ENCODE results near the gene FST. TPM values are rescaled to one million over a fixed set of nuclear protein-coding genes. Genes with fewer than 3 reads are reported as not detected.

Gene FST
- total and polyA plus RNA-seq, 2 of the 8 experiments (the other 6 are each of a cell fraction or from before 2014, with no cell fraction given): 16.6 to 17.5 TPM

- POLR2A ChIA-PET (ENCODE audit: partially characterized antibody): no interaction called here
- no peak for FAIRE-seq
- no peak overlapping the region for H2BK5ac ChIP-seq (ENCODE audit: low read depth, low read length)
- no peaks in the 10 kb centered on the region for H3K9me3 ChIP-seq (ENCODE audit: insufficient read depth in 2 of 2, low read depth in 1 of 2, low read length in 1 of 2)
- no peak overlapping the region for H3K18ac ChIP-seq (ENCODE audit: extremely low read depth, low read length)
- no peak overlapping the region for H2BK120ac ChIP-seq (replicated peaks; ENCODE audit: low read depth, low read length)
- H2BK15ac ChIP-seq (ENCODE audit: low read length): no peak overlapping the region
- no peak overlapping the region for H3K14ac ChIP-seq (ENCODE audit: insufficient read length)
- CTCF ChIA-PET (ENCODE audit: partially characterized antibody): interaction anchor here (1.0 kb wide), 1 partner anchor 241 kb away, joined by 3 read pairs; no protein-coding TSS in a partner anchor
- H3K27me3 ChIP-seq (replicated peaks in 1 of 4; ENCODE audit: control insufficient read depth in 3 of 4, extremely low read depth in 1 of 4, insufficient read depth in 3 of 4, low read length in 3 of 4): no peaks in the 10 kb centered on the region
- H2AFZ ChIP-seq (ENCODE audit: low read length): no peak overlapping the region
- H3K4me2 ChIP-seq (ENCODE audit: insufficient read depth in 1 of 2, low read depth in 2 of 2, low read length in 2 of 2): no peak overlapping the region
- H3K4ac ChIP-seq (replicated peaks; ENCODE audit: insufficient read length, low read depth, low read length): no peak overlapping the region
- H3K36me3 ChIP-seq (ENCODE audit: control insufficient read depth in 2 of 4, insufficient read depth in 4 of 4, low read length in 3 of 4): no peaks in the 10 kb centered on the region
- H3K79me2 ChIP-seq (ENCODE audit: control insufficient read depth in 1 of 2, insufficient read depth in 2 of 2, low read length in 2 of 2): no peaks in the 10 kb centered on the region
- H2BK20ac ChIP-seq (ENCODE audit: low read length): no peak overlapping the region
- H4K8ac ChIP-seq (ENCODE audit: extremely low read depth, insufficient read depth, low read length): no peak overlapping the region
- H4K20me1 ChIP-seq (replicated peaks in 1 of 2; ENCODE audit: control insufficient read depth in 1 of 2, insufficient read depth in 2 of 2, low read length in 2 of 2): no peaks in the 10 kb centered on the region
- H2AK5ac ChIP-seq (ENCODE audit: low read depth, low read length): no peak overlapping the region
- H4K5ac ChIP-seq (ENCODE audit: insufficient read length, low read depth, low read length): no peak overlapping the region
- no peaks in the 10 kb centered on the region for H3K23me2 ChIP-seq (ENCODE audit: low read depth, low read length)
- H3K79me1 ChIP-seq (ENCODE audit: low read depth, low read length): no peaks in the 10 kb centered on the region
- no peak overlapping the region for H3K4me3 ChIP-seq (ENCODE audit: extremely low read depth in 1 of 4, insufficient read depth in 2 of 4, low read depth in 3 of 4, low read length in 4 of 4)
- H3K9ac ChIP-seq (replicated peaks in 1 of 4; ENCODE audit: extremely low read depth in 1 of 4, low read depth in 3 of 4, low read length in 3 of 4): no peak overlapping the region
- no peak overlapping the region for H3K56ac ChIP-seq (replicated peaks; ENCODE audit: insufficient read length, low read depth, low read length)
- H3K27ac ChIP-seq (ENCODE audit: low read depth, low read length): no peak overlapping the region
- TF ChIP-seq TAF1 (IDR thresholded peaks at IDR 0.05; ENCODE audit: low read depth, low read length) (no peak), KDM1A (IDR thresholded peaks at IDR 0.05; ENCODE audit: borderline replicate concordance, low read length) (no peak)
- WGBS, 2 experiments (ENCODE audit: extremely low coverage in 1 of 2, insufficient coverage in 1 of 2, insufficient read length in 1 of 2, insufficient replicate concordance in 2 of 2, low coverage in 1 of 2, low lambda C conversion rate in 2 of 2, missing lambda C conversion rate in 1 of 2): 87% methylated on average over 6 of the region's 6 CpGs; no CpG with 5 or more reads in 1 of the 2 experiments
- no peaks in the 10 kb centered on the region for H3K4me1 ChIP-seq (replicated peaks in 1 of 4; ENCODE audit: control insufficient read depth in 3 of 4, insufficient read depth in 4 of 4, low read length in 3 of 4)
- peak overlapping the region; percentile 12 for H4K91ac ChIP-seq (replicated peaks; ENCODE audit: insufficient read length, low read length)
- H3K23ac ChIP-seq (ENCODE audit: insufficient read length): no peak overlapping the region
- DNase-seq (ENCODE audit: low read depth in 1 of 2, low spot score in 2 of 2): no peak
- no peak overlapping the region for H2BK12ac ChIP-seq (ENCODE audit: low read depth, low read length)
Observed at GRCh38 chr5:53431665-53432064, 48.8 kb upstream of the FST start.
